Measurements from ENCODE around the gene TTR. TPM values are rescaled to one million over a fixed set of nuclear protein-coding genes. Genes with fewer than 3 reads are reported as not detected.

The TTR gene
- total and polyA plus RNA-seq, 9 of the 15 experiments (the other 6 are each of a cell fraction or from before 2014, with no cell fraction given) = 0.17 to 0.53 TPM; not detected in 7

DNA sequence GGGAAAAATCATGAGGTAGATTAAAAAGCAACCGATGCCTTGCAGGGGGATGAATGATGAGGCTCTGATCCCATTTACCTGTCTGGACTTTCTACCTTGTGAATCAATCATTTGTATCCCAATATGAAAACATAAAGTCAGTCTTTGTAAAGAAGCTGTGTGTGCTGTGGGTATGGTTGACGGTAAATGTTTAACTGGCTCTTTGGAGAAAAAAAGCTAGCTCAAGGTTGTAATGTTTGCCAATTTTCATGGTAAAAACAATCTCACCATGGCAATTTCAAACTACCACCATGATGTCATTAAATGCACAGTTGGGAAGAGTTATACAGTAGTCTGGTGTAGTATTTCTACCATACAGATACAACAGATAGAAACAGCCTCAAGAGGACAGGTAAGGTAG, 14.6 kb downstream of the TTR start:
- no peak for ATAC-seq
- no peak overlapping the region for H2AFZ ChIP-seq (ENCODE audit: low read depth, low read length)
- H3K4me3 ChIP-seq = no peak overlapping the region
- in situ Hi-C loops (cut with MboI) = no loop called here
- H3K27me3 ChIP-seq (ENCODE audit: control insufficient read depth in 2 of 2, insufficient read depth in 2 of 2, low read length in 2 of 2) = peaks cover 0 to 2% of the 10 kb centered on the region in 2 experiments; a peak in 1 of 5 replicates
- H3K36me3 ChIP-seq (ENCODE audit: control insufficient read depth, insufficient read depth, low read length) = no peaks in the 10 kb centered on the region
- POLR2A ChIA-PET = no interaction called here
- H3K4me1 ChIP-seq (replicated peaks in 1 of 2; ENCODE audit: control insufficient read depth in 2 of 2, insufficient read depth in 2 of 2, low read length in 2 of 2) = no peaks in the 10 kb centered on the region
- TF ChIP-seq GABPA (tag; conservative IDR thresholded peaks at IDR 0.05; ENCODE audit: low read depth) (no peak), MYC (IDR thresholded peaks at IDR 0.05; ENCODE audit: low read depth, low read length) (no peak), MYC (CRISPR knock-in tag; IDR thresholded peaks at IDR 0.05; ENCODE audit: borderline replicate concordance, low read depth) (no peak), ZNF561 (CRISPR knock-in tag; conservative IDR thresholded peaks at IDR 0.05) (no peak), FOS (IDR thresholded peaks at IDR 0.05; ENCODE audit: extremely low read depth, insufficient read length) (no peak)
- TF ChIP-seq, protein P1, sequence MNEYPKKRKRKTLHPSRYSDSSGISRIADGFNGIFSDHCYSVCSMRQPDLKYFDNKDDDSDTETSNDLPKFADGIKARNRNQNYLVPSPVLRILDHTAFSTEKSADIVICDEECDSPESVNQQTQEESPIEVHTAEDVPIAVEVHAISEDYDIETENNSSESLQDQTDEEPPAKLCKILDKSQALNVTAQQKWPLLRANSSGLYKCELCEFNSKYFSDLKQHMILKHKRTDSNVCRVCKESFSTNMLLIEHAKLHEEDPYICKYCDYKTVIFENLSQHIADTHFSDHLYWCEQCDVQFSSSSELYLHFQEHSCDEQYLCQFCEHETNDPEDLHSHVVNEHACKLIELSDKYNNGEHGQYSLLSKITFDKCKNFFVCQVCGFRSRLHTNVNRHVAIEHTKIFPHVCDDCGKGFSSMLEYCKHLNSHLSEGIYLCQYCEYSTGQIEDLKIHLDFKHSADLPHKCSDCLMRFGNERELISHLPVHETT (CRISPR knock-in tag; conservative IDR thresholded peaks at IDR 0.05 in 1 of 2, IDR thresholded peaks at IDR 0.05 in 1 of 2) = no peak
- no peaks in the 10 kb centered on the region for H4K20me1 ChIP-seq (replicated peaks; ENCODE audit: control insufficient read depth, insufficient read depth, low read length)
- no TSS peak for BruUV-seq (replicated peaks)
- H3K9ac ChIP-seq (ENCODE audit: insufficient read depth in 1 of 2, low read depth in 2 of 2, low read length in 2 of 2) = no peak overlapping the region
- H3K27ac ChIP-seq (ENCODE audit: extremely low read depth, low read depth, low read length) = no peak overlapping the region
- no peaks in the 10 kb centered on the region for H3K9me3 ChIP-seq (replicated peaks; ENCODE audit: control insufficient read depth, insufficient read depth, low read depth, low read length)
- no peak for DNase-seq (ENCODE audit: extremely low read depth in 1 of 4, low spot score in 3 of 4)
- 3% methylated on average over 2 of the region's 2 CpGs for WGBS (ENCODE audit: insufficient coverage, low coverage, missing lambda C conversion rate)
- H3K4me2 ChIP-seq (ENCODE audit: insufficient read depth, low read length) = no peak overlapping the region
- CTCF ChIA-PET (ENCODE audit: low intra/inter-chr PET ratio) = no interaction called here
- intact Hi-C loops (cut with micrococcal nuclease) = no loop called here
- no peak for FAIRE-seq
- H3K9me1 ChIP-seq (ENCODE audit: control insufficient read depth, insufficient read depth, low read length) = no peaks in the 10 kb centered on the region
- H3K79me2 ChIP-seq (ENCODE audit: control insufficient read depth, insufficient read depth, low read length) = no peaks in the 10 kb centered on the region
